HPDE6-E6E7 (cell line): Measurements from ENCODE around the gene NUAK2.

Source experiments
- DNase-seq: peaks from one replicate; pipeline ENCODE4 v3.0.0; 2011; ENCODE audit warnings: missing footprints; ENCODE audit errors: extremely low spot score

The NUAK2 gene

GRCh38 chr1:205256951-205257625 is 64.5 kb downstream of the NUAK2 start:
- no peak for DNase-seq

- peak; percentile 66 for DNase-seq
These were observed 65.4 kb downstream of the NUAK2 start for GRCh38 chr1:205255941-205256780.
